ENCODE data around the gene BRINP2.

DNA sequence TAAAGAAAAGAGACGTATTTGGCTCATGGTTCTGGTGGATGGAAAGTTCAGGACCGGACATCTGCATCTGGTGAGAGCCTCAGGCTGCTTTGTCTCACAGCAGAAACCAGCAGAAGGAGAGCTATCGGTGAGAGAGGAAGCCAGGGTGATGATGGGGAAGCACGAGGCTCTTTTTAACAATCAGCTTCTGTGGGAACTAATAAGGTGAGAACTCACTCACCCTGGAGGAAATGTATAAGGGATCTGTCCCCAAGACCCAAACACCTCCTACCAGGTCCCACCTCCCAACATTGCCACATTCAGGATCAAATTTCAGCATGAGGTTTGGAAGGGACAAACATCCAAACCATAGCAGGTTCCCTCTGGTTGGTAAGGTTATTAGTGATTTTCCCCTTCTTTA is 39.0 kb upstream of the BRINP2 start:
- TF ChIP-seq, protein P1, sequence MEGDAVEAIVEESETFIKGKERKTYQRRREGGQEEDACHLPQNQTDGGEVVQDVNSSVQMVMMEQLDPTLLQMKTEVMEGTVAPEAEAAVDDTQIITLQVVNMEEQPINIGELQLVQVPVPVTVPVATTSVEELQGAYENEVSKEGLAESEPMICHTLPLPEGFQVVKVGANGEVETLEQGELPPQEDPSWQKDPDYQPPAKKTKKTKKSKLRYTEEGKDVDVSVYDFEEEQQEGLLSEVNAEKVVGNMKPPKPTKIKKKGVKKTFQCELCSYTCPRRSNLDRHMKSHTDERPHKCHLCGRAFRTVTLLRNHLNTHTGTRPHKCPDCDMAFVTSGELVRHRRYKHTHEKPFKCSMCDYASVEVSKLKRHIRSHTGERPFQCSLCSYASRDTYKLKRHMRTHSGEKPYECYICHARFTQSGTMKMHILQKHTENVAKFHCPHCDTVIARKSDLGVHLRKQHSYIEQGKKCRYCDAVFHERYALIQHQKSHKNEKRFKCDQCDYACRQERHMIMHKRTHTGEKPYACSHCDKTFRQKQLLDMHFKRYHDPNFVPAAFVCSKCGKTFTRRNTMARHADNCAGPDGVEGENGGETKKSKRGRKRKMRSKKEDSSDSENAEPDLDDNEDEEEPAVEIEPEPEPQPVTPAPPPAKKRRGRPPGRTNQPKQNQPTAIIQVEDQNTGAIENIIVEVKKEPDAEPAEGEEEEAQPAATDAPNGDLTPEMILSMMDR (IDR thresholded peaks at IDR 0.05), result no peak
- no peak for TF ChIP-seq POLR2A (IDR thresholded peaks at IDR 0.05)
